HL-60 (cell line): Measurements from ENCODE around the gene TRAPPC2.

ENCODE experiments used
- DNase-seq, 2 experiments: peaks; one replicate each; pipeline ENCODE4 v3.0.0-alpha.2; 2010 to 2020; ENCODE audit warnings: low read depth in 1 of 2, low spot score in 1 of 2
- H3K27ac ChIP-seq: fragments of 250-450 bp; sonication (Bioruptor Pico); replicated peaks from 2 replicates; pipeline ENCODE4 v1.5.1; 2020; ENCODE audit warnings: mild to moderate bottlenecking, moderate library complexity
- H3K27me3 ChIP-seq: fragments of 250-450 bp; sonication (Bioruptor Pico); 2 replicates; pipeline ENCODE4 v1.5.1; 2021; ENCODE audit warnings: mild to moderate bottlenecking, moderate library complexity; ENCODE audit not compliant: insufficient read depth, poor library complexity, severe bottlenecking
- H3K4me3 ChIP-seq: replicated peaks from 2 replicates; pipeline ENCODE4 v1.5.1; 2011; ENCODE audit warnings: mild to moderate bottlenecking, control low read depth, low read length; ENCODE audit not compliant: insufficient read depth
- GABPA ChIP-seq: IDR thresholded peaks from 2 replicates; pipeline ENCODE4 v1.6.1; 2012; ENCODE audit warnings: low read depth
- POLR2AphosphoS5 ChIP-seq: IDR thresholded peaks from 2 replicates; pipeline ENCODE4 v1.6.1; 2012; ENCODE audit warnings: low read depth
- REST ChIP-seq: IDR thresholded peaks from 2 replicates; pipeline ENCODE4 v1.6.1; 2012; ENCODE audit warnings: low read depth; ENCODE audit not compliant: insufficient replicate concordance
- SPI1 ChIP-seq: IDR thresholded peaks from 2 replicates; pipeline ENCODE4 v1.6.1; 2012; ENCODE audit warnings: low read depth, mild to moderate bottlenecking, borderline replicate concordance
- TF ChIP-seq, protein P1 (sequence below): IDR thresholded peaks from one replicate; pipeline ENCODE4 v1.5.1; 2011; ENCODE audit warnings: low read length, control low read depth, inconsistent platforms; ENCODE audit not compliant: insufficient read depth

The TRAPPC2 gene

GRCh38 chrX:13764281-13764680, 29.9 kb upstream of the TRAPPC2 start:
- TF ChIP-seq GABPA (no peak), SPI1 (peak; percentile 99)
- Histone ChIP-seq H3K27me3 (no peaks in the 10 kb centered on the region), H3K4me3 (no peak overlapping the region), H3K27ac (no peak overlapping the region)
- DNase-seq = peak in 1 of 2 experiments; percentile 30

GRCh38 chrX:13763489-13763888, 29.1 kb upstream of the TRAPPC2 start:
- no peak for TF ChIP-seq REST
- no peak for TF ChIP-seq POLR2AphosphoS5
- TF ChIP-seq, protein P1, sequence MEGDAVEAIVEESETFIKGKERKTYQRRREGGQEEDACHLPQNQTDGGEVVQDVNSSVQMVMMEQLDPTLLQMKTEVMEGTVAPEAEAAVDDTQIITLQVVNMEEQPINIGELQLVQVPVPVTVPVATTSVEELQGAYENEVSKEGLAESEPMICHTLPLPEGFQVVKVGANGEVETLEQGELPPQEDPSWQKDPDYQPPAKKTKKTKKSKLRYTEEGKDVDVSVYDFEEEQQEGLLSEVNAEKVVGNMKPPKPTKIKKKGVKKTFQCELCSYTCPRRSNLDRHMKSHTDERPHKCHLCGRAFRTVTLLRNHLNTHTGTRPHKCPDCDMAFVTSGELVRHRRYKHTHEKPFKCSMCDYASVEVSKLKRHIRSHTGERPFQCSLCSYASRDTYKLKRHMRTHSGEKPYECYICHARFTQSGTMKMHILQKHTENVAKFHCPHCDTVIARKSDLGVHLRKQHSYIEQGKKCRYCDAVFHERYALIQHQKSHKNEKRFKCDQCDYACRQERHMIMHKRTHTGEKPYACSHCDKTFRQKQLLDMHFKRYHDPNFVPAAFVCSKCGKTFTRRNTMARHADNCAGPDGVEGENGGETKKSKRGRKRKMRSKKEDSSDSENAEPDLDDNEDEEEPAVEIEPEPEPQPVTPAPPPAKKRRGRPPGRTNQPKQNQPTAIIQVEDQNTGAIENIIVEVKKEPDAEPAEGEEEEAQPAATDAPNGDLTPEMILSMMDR = no peak
- TF ChIP-seq GABPA = no peak
- no peak for TF ChIP-seq SPI1
- H3K4me3 ChIP-seq = no peak overlapping the region
- no peaks in the 10 kb centered on the region for H3K27me3 ChIP-seq
- DNase-seq = no peak
- H3K27ac ChIP-seq = no peak overlapping the region

DNA sequence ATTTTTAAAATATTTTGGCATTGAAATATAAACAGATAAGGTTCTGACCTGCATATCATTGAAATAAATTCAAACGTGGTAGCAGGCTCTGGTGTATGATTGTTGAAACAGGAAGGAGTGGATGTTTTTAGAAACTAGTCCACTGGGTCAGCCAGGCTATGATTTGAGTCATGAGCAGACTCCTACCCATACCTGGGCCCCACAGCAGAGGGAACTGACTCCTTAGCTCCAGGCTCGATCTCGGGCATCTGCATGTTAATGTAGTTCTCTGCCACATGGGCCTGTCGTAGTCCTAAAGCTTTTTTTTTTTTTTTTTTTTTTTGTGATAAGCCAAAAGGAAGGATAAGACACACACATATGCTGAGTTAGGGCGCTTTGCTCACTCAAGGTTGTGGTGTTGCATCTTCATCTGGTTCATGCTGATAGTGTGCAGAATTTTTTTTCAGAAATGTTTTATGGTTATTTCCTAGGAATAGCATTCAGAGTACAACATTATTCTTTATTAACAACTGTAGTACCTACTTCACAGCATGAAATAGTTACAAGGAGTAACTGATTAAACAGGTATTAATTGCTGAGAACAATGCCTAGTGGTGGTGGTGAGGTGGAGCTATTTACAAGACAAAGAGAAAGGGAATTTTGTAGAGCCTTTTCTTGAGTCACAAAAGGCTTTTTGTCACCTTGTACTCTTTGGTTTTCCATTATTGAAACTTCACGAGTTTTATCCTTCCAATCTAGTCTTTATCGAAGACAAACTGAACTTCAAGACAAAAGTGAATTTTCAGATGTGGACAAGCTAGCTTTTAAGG, 27.4 kb upstream of the TRAPPC2 start:
- TF ChIP-seq, protein P1 = no peak
- TF ChIP-seq GABPA = no peak
- TF ChIP-seq POLR2AphosphoS5 = no peak
- TF ChIP-seq SPI1 = no peak
- Histone ChIP-seq H3K4me3 (no peak overlapping the region), H3K27ac (no peak overlapping the region), H3K27me3 (no peaks in the 10 kb centered on the region)
- peak in 1 of 2 experiments; percentile 16 for DNase-seq

DNA sequence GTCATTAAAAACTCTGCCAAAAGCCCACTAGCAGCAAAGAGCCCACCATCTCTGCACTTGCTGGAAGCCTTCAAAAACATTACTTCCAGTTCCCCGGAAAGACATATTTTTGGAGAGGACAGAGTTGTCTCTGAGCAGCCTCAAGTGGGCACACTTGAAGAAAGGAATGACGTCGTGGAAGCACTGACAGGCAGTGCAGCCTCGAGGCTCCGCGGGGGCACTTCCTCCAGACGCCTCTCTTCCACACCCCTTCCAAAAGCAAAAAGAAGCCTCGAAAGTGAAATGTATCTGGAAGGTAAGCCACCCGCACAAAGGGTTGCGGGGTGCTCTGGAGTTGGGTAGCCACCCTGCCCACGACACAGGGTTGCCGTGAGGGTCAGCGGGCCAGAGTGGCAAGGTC, 26.0 kb upstream of the TRAPPC2 start:
- Histone ChIP-seq H3K27me3 (no peaks in the 10 kb centered on the region), H3K27ac (no peak overlapping the region), H3K4me3 (no peak overlapping the region)
- TF ChIP-seq, protein P1 = no peak
- TF ChIP-seq POLR2AphosphoS5 (no peak), SPI1 (no peak), GABPA (no peak), REST (no peak)
- DNase-seq = no peak
